Activated CD8-positive, alpha-beta T cell treated with anti-CD3 and anti-CD28 coated beads, Interleukin-2, amount 10 ng/mL, durations not matched to agents 7 days and 5 days (primary cell): Measurements from ENCODE around the gene CHAF1A. TPM values are rescaled to one million over a fixed set of nuclear protein-coding genes. Genes with fewer than 3 reads are reported as not detected.

Experiments
- ATAC-seq: fragments of 150-1000 bp; cut with Tn5 transposase; one replicate; pipeline ENCODE4 v1.10.0; 2021; ENCODE audit warnings: moderate library complexity
- CTCF ChIA-PET: fragments of 350-600 bp; sonication (Branson Sonifier 250); formaldehyde crosslinking; loops from one replicate; lab custom pipeline; 2021; ENCODE audit warnings: antibody characterized with exemption; lab: Charles Lee
- POLR2A ChIA-PET: fragments of 350-600 bp; sonication (Branson Sonifier 250); formaldehyde crosslinking; loops from one replicate; lab custom pipeline; 2021; ENCODE audit warnings: antibody characterized with exemption; lab: Charles Lee
- DNase-seq: peaks from one replicate; pipeline ENCODE4 v3.0.0-alpha.2; 2020
- H3K27ac Mint-ChIP-seq: one replicate; pipeline ENCODE4 v1.8.0; 2021; ENCODE audit warnings: mild to moderate bottlenecking, mixed read lengths
- H3K27me3 Mint-ChIP-seq: one replicate; pipeline ENCODE4 v1.8.0; 2021; ENCODE audit warnings: low read depth, mixed read lengths
- H3K36me3 Mint-ChIP-seq: one replicate; pipeline ENCODE4 v1.8.0; 2021; ENCODE audit warnings: low read depth, mixed read lengths
- H3K4me1 Mint-ChIP-seq: one replicate; pipeline ENCODE4 v1.8.0; 2021; ENCODE audit warnings: low read depth, mixed read lengths
- H3K4me3 Mint-ChIP-seq: one replicate; pipeline ENCODE4 v1.8.0; 2021; ENCODE audit warnings: mild to moderate bottlenecking, mixed read lengths
- H3K9me3 Mint-ChIP-seq: one replicate; pipeline ENCODE4 v1.8.0; 2022; ENCODE audit warnings: mixed read lengths; ENCODE audit not compliant: insufficient read depth
- total RNA-seq, 2 experiments: library from RNA; stranded (reverse); gene quantifications; one replicate each; pipeline ENCODE4 v1.2.3, GENCODE V29; 2021

CHAF1A gene
- total RNA-seq, 2 experiments from 2014 or later = 95.3 to 104 TPM

DNA sequence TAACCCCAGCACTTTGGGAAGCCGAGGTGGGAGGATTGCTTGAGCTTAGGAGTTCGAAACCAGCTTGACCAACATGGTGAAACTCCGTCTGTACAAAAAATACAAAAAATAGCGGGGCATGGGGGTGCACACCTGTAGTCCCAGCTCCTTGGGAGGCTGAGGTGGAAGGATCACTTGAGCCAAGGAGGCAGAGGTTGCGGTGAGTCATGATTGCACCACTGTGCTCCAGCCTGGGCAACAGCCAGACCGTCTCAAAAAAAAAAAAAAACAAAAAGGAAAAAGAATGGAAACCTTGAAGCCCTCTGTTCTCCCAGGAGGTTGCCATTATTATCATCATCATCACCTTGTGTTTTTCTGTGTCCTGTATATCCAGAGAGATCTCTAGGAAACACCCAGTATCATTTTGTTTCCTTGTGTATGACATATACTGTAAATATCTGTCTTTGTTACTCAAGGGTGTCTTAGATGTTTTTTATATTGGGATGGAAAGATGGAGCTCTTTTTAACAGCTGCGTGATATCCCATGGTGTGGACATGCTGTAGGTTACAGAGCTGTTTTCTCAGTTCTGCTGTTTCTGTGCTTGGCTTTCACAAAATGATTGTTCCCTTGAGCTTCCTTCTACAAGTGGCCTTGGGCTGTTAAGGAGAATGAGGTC is 11.8 kb downstream of the CHAF1A start:
- H3K27me3 Mint-ChIP-seq = no peaks in the 10 kb centered on the region
- ATAC-seq = no peak
- H3K4me3 Mint-ChIP-seq = no peak overlapping the region
- H3K27ac Mint-ChIP-seq = no peak overlapping the region
- peaks cover 49% of the 10 kb centered on the region for H3K36me3 Mint-ChIP-seq
- H3K4me1 Mint-ChIP-seq = peaks cover 3% of the 10 kb centered on the region
- DNase-seq = no peak
- no peaks in the 10 kb centered on the region for H3K9me3 Mint-ChIP-seq
- ChIA-PET POLR2A (interaction anchor here (0.6 to 1.7 kb wide), 2 partner anchors 12 to 103 kb away, joined by 3 to 4 read pairs; partner anchors contain the start of gene CHAF1A), CTCF (interaction anchor here (0.6 to 2.1 kb wide), 3 partner anchors 8 to 389 kb away, joined by 3 to 7 read pairs (median 3); no protein-coding TSS in a partner anchor)

DNA sequence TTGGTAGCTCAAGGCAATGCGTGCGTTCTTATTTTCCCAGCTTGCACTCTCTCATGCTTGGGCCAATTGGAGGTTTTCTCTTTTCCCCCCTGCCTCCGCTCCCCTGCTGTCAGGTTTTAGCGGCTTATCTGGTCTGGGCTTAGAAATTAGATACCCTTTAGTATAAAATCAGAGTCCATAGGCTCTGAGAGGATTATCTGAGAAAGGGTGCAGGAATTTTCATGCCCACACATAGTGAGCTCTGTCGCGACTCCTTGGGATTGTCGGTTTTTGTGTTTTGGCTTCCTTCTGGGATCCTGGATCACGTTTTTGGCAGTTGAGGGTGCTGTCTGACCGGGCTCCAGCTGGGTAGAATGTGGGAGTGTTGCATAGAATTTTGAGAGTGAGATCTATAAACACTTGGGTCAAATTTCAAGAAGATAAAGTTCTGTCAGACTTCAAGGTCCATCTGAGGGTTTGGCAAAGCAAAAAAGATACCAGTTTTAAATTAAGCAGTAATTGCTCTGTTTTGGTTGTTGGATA is 12.4 kb downstream of the CHAF1A start:
- H3K27ac Mint-ChIP-seq = no peak overlapping the region
- H3K9me3 Mint-ChIP-seq = no peaks in the 10 kb centered on the region
- ATAC-seq (no peak), DNase-seq (no peak)
- H3K4me3 Mint-ChIP-seq = no peak overlapping the region
- peaks cover 46% of the 10 kb centered on the region for H3K36me3 Mint-ChIP-seq
- POLR2A ChIA-PET = interaction anchor here (0.6 to 1.7 kb wide), 2 partner anchors 12 to 104 kb away, joined by 3 to 4 read pairs; partner anchors contain the start of gene CHAF1A
- CTCF ChIA-PET = interaction anchor here (0.6 to 2.1 kb wide), 3 partner anchors 9 to 388 kb away, joined by 3 to 7 read pairs (median 3); no protein-coding TSS in a partner anchor
- no peaks in the 10 kb centered on the region for H3K27me3 Mint-ChIP-seq
- H3K4me1 Mint-ChIP-seq = peaks cover 3% of the 10 kb centered on the region

- Mint-ChIP-seq H3K9me3 (no peaks in the 10 kb centered on the region), H3K36me3 (peaks cover 44% of the 10 kb centered on the region), H3K4me3 (no peak overlapping the region), H3K27me3 (no peaks in the 10 kb centered on the region), H3K27ac (no peak overlapping the region), H3K4me1 (peaks cover 3% of the 10 kb centered on the region)
- CTCF ChIA-PET = interaction anchor here (1.2 to 2.1 kb wide), 2 partner anchors 9 to 13 kb away, joined by 3 to 7 read pairs; no protein-coding TSS in a partner anchor
- POLR2A ChIA-PET = interaction anchor here (1.7 kb wide), 1 partner anchor 13 kb away, joined by 4 read pairs; the partner anchor contains the start of gene CHAF1A
- DNase-seq (no peak), ATAC-seq (no peak)
These were observed 12.9 kb downstream of the CHAF1A start for GRCh38 chr19:4415352-4415751.

DNA sequence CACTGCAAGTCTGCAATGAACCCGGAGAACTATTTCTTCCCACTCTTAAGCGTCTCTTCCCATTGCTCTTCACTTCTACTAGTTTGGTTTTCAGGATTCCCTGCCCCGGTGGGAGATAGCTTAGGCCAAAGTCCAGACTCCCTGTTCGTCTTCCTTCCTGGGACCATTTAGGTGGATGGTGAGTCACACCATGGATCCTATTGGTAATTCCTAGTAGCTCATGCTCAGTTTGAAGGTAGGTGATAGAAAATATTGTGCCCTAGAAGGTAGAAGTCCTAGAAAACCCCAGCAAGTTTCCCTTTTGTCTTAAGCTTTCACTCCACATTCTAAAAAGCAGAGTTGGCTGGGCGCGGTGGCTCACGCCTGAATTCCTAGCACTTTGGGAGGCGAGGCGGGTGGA is 13.8 kb downstream of the CHAF1A start:
- H3K9me3 Mint-ChIP-seq = no peaks in the 10 kb centered on the region
- peaks cover 3% of the 10 kb centered on the region for H3K4me1 Mint-ChIP-seq
- ChIA-PET CTCF (interaction anchor here (0.6 to 2.1 kb wide), 5 partner anchors 9 to 915 kb away, joined by 3 to 7 read pairs (median 3); no protein-coding TSS in a partner anchor), POLR2A (interaction anchor here (1.4 kb wide), 1 partner anchor 10 kb away, joined by 6 read pairs; no protein-coding TSS in a partner anchor)
- peaks cover 44% of the 10 kb centered on the region for H3K36me3 Mint-ChIP-seq
- H3K27ac Mint-ChIP-seq = no peak overlapping the region
- DNase-seq = no peak
- ATAC-seq = no peak
- no peaks in the 10 kb centered on the region for H3K27me3 Mint-ChIP-seq
- H3K4me3 Mint-ChIP-seq = no peak overlapping the region

DNA sequence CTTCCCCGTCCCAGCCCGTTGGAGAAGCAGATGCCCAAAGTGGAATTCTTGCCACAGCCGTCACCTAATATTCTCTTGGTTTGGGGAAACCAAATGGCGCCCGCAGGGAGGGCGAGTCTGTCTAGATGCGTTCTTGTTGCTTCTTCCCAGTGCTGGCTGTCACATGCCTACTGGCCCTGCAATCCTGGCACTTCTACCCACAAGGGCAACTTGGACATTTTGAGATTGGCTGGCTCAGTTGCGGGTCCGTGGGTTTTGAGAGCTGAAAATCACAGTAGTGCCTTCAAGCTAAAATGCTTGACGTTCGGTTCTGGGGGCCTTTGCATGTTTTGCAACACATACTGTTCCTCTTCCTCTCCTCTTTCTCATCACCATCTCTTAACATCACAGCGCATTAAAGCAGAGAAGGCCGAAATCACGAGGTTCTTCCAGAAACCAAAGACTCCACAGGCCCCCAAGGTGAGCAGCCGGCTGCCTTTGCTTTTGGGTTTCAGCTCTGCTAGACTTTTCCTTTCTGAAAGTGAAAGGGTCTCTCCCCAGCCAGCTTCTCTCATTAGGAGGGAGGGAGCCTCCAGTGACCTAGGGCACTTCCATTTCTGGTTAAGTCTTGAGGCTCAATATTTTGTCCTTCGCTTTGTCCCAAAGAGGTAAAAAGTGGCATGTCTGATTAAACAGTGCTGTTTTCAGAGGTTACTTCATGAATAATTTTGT is 21.1 kb downstream of the CHAF1A start:
- H3K36me3 Mint-ChIP-seq = peaks cover 29% of the 10 kb centered on the region
- H3K27ac Mint-ChIP-seq = no peak overlapping the region
- ChIA-PET POLR2A (no interaction called here), CTCF (interaction anchor here (0.8 to 1.3 kb wide), 2 partner anchors 9 to 157 kb away, joined by 3 read pairs; no protein-coding TSS in a partner anchor)
- ATAC-seq = no peak
- H3K4me1 Mint-ChIP-seq = peaks cover 5% of the 10 kb centered on the region
- no peak overlapping the region for H3K4me3 Mint-ChIP-seq
- H3K9me3 Mint-ChIP-seq = no peaks in the 10 kb centered on the region
- no peak for DNase-seq
- H3K27me3 Mint-ChIP-seq = no peaks in the 10 kb centered on the region

- H3K4me3 Mint-ChIP-seq = no peak overlapping the region
- CTCF ChIA-PET = no interaction called here
- POLR2A ChIA-PET = no interaction called here
- peaks cover 5% of the 10 kb centered on the region for H3K4me1 Mint-ChIP-seq
- H3K27ac Mint-ChIP-seq = no peak overlapping the region
- H3K27me3 Mint-ChIP-seq = no peaks in the 10 kb centered on the region
- no peak for ATAC-seq
- no peaks in the 10 kb centered on the region for H3K9me3 Mint-ChIP-seq
- H3K36me3 Mint-ChIP-seq = peaks cover 44% of the 10 kb centered on the region
- no peak for DNase-seq
These were observed 23.1 kb downstream of the CHAF1A start for GRCh38 chr19:4425537-4425936.

DNA sequence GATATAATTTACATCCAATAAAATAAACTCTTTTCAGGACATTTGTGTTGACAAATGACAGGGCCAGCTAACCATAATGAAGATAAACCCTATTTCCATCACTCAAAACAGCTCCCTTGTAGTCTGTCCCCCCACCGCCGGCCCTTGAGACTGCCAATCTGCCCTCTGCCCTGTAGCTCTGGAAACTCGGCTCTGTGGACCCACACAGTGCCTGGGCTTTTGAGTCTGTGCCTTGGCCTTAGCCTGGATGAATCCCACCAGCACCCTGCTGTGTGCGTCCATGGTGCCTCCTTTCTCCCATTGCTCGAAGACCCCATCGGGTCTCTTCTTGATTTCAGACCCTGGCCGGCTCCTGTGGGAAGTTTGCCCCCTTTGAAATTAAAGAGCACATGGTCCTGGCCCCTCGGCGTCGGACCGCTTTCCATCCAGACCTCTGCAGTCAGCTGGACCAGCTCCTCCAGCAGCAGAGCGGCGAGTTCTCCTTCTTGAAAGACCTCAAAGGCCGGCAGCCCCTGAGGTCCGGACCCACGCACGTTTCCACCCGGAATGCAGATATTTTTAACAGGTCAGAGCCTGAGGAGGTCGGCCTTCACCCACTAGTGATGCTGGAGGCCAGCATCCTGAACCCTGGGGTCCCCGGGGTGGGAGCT is 26.0 kb downstream of the CHAF1A start:
- no peak for DNase-seq
- ATAC-seq = no peak
- Mint-ChIP-seq H3K4me1 (peaks cover 4% of the 10 kb centered on the region), H3K27me3 (no peaks in the 10 kb centered on the region), H3K9me3 (no peaks in the 10 kb centered on the region), H3K27ac (no peak overlapping the region), H3K36me3 (peaks cover 53% of the 10 kb centered on the region), H3K4me3 (no peak overlapping the region)
- ChIA-PET POLR2A (no interaction called here), CTCF (no interaction called here)

GRCh38 chr19:4429256-4429655 is 26.8 kb downstream of the CHAF1A start:
- ATAC-seq = no peak
- Mint-ChIP-seq H3K36me3 (peaks cover 50% of the 10 kb centered on the region), H3K9me3 (no peaks in the 10 kb centered on the region), H3K4me3 (no peak overlapping the region), H3K27me3 (no peaks in the 10 kb centered on the region), H3K27ac (no peak overlapping the region), H3K4me1 (no peaks in the 10 kb centered on the region)
- ChIA-PET POLR2A (interaction anchor here (0.8 kb wide), 1 partner anchor 27 kb away, joined by 3 read pairs; no protein-coding TSS in a partner anchor), CTCF (no interaction called here)
- DNase-seq = no peak

DNA sequence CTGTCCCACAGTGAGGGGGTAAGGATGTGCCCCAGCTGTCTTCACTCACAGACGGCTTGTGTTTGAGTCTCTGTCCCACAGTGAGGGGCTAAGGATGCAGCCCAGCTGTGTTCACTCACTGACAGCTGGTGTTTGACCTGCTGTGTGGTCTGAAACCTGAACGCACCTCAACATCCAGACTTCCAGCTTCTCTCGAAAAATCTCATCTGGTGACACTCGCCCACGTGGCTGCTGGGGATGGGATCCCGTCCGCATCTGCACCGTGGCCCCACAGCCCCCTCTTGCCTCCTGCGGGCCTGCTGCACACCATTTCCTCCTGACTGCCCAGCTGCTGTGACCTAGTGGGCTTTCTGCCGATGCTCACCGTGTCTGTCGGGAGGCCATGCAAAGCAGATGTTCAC is 27.3 kb downstream of the CHAF1A start:
- ChIA-PET POLR2A (interaction anchor here (0.8 kb wide), 1 partner anchor 28 kb away, joined by 3 read pairs; no protein-coding TSS in a partner anchor), CTCF (no interaction called here)
- Mint-ChIP-seq H3K36me3 (peaks cover 54% of the 10 kb centered on the region), H3K27me3 (no peaks in the 10 kb centered on the region), H3K4me1 (no peaks in the 10 kb centered on the region), H3K27ac (no peak overlapping the region), H3K4me3 (no peak overlapping the region), H3K9me3 (no peaks in the 10 kb centered on the region)
- ATAC-seq = no peak
- no peak for DNase-seq

GRCh38 chr19:4430760-4431159 is 28.3 kb downstream of the CHAF1A start:
- Mint-ChIP-seq H3K9me3 (no peaks in the 10 kb centered on the region), H3K36me3 (peaks cover 54% of the 10 kb centered on the region), H3K4me1 (no peaks in the 10 kb centered on the region), H3K27ac (no peak overlapping the region), H3K4me3 (no peak overlapping the region), H3K27me3 (no peaks in the 10 kb centered on the region)
- ChIA-PET CTCF (no interaction called here), POLR2A (no interaction called here)
- no peak for ATAC-seq
- no peak for DNase-seq

DNA sequence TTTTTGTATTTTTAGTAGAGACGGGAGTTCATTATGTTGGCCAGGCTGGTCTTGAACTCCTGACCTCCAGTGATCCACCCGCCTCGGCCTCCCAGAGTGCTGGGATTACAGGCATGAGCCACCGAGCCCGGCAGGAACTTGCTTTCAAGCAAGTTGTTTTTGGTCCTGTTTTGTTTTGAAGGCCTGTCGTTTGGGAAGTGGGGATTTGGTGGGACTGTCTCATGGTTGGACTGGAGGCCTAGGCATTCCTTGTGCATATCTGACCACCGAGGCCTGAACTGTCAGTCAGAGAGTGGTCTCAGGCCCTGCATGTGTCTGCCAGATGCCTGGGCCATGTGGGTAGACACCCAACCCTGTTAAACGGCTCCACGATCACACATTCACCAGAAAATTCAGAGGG is 28.9 kb downstream of the CHAF1A start:
- Mint-ChIP-seq H3K36me3 (peaks cover 51% of the 10 kb centered on the region), H3K27ac (no peak overlapping the region), H3K4me1 (no peaks in the 10 kb centered on the region), H3K9me3 (no peaks in the 10 kb centered on the region), H3K4me3 (no peak overlapping the region), H3K27me3 (no peaks in the 10 kb centered on the region)
- no peak for DNase-seq
- ATAC-seq = no peak
- ChIA-PET CTCF (no interaction called here), POLR2A (no interaction called here)
